Measurements from ENCODE around the gene NELFB.

The NELFB gene

DNA sequence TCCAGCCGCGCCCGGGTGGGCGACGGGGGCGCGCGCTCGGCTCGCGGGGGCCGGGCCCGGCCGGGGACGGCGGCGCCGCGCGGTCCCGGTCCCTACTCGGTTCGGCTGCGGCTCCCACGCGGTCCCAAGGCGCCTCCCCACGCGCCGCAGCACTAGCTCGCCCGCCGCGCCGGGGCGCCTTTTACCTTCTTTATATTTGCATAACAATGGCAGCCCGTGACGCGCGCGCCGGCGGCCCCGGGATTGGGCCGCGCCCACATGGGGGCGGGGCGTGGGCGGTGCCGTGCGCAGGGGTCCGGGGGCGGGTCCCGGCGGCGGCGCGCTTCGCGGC lies 47.0 kb downstream of the NELFB start, which contains the start of gene NRARP:
Gene NRARP, minus strand, starts transcription at position 154 of the 331 bp plus-strand sequence. CDS start 343 bp downstream, outside the sequence.
- in situ Hi-C loops (cut with MboI; ENCODE audit: low sequenced_read_pairs, unreplicated experiment), result no loop called here
- DNase-seq (ENCODE audit: low spot score), result peak; percentile 93
- TF ChIP-seq, protein P1, sequence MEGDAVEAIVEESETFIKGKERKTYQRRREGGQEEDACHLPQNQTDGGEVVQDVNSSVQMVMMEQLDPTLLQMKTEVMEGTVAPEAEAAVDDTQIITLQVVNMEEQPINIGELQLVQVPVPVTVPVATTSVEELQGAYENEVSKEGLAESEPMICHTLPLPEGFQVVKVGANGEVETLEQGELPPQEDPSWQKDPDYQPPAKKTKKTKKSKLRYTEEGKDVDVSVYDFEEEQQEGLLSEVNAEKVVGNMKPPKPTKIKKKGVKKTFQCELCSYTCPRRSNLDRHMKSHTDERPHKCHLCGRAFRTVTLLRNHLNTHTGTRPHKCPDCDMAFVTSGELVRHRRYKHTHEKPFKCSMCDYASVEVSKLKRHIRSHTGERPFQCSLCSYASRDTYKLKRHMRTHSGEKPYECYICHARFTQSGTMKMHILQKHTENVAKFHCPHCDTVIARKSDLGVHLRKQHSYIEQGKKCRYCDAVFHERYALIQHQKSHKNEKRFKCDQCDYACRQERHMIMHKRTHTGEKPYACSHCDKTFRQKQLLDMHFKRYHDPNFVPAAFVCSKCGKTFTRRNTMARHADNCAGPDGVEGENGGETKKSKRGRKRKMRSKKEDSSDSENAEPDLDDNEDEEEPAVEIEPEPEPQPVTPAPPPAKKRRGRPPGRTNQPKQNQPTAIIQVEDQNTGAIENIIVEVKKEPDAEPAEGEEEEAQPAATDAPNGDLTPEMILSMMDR (IDR thresholded peaks at IDR 0.05; ENCODE audit: borderline replicate concordance, control extremely low read depth, extremely low read depth, insufficient read depth, missing control alignments), result peak; percentile 10

DNA sequence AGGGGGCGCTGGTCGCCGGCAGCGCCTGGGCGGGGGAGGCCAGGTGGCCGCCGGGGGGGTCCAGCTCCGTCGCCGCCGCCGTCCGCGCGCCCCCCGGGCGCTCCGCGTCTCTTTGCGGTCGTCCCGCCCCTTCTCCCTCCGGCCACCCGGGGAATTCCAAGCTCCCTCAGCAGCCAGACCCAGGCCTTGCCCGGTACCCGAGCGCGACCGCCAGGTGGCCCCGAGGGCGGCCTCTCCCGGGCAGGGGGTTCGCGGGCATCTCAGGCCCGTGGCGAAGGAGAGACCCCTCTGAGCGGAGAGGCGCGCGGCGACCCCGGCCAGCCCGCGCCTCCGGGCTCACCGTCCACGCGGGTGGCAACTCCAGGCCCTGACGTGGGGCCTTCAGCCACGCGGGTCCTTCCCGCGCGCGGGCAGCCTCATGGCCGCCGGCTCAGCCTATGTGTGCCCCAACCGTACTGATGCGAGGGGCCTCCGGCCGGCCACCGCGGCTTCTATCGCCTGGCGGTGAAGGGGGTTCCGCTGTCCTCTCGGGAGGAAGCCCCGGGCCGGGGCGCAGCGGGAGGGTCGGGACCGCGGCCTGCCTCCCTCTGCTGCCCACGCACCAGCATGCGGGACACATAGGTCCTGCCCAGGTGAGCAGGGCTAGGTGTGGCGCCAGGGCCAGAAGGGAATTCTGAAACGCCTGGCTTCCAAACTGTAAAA lies 47.5 kb downstream of the NELFB start:
- TF ChIP-seq, protein P1 (IDR thresholded peaks at IDR 0.05; ENCODE audit: borderline replicate concordance, control extremely low read depth, extremely low read depth, insufficient read depth, missing control alignments), result peak; percentile 47
- DNase-seq (ENCODE audit: low spot score), result no peak
- in situ Hi-C loops (cut with MboI; ENCODE audit: low sequenced_read_pairs, unreplicated experiment), result no loop called here

DNA sequence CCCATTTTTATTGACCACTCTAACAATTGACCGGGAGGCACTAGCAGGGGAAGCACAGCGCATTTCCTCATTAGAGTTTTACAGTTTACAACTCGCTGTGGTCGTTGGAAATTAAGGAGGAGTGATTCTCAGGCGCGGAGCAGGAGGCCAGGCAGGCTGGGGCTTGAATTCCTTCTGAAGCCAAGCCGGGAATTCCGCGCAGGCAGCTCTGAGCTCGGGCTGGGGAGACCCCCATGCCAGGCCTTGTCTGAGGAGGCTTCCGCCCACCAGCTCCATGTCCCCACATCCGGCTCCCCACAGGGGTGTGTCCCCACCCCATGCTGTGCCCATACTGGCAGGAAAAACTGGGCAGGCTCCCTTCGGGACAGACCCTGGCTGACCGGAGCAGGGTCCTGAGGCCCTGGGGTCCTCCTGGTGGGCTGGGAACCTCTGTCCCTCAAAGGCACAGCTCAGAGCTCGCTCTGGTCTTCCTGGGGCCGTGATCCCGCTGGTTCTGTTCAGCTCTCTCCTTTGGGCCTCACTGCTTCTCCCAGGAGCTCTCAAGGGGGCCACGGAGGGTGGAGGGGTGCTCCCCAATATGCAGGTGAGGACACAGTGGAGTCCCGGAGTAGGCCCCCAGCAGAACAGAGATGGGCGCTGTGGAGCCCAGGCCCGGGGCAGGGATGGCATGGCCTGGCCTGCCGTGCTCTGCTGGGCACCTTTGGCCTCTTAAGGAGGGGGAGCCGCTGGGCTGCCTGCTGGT lies 48.2 kb downstream of the NELFB start:
- DNase-seq (ENCODE audit: low spot score), result no peak
- TF ChIP-seq, protein P1 (IDR thresholded peaks at IDR 0.05; ENCODE audit: borderline replicate concordance, control extremely low read depth, extremely low read depth, insufficient read depth, missing control alignments), result no peak

DNA sequence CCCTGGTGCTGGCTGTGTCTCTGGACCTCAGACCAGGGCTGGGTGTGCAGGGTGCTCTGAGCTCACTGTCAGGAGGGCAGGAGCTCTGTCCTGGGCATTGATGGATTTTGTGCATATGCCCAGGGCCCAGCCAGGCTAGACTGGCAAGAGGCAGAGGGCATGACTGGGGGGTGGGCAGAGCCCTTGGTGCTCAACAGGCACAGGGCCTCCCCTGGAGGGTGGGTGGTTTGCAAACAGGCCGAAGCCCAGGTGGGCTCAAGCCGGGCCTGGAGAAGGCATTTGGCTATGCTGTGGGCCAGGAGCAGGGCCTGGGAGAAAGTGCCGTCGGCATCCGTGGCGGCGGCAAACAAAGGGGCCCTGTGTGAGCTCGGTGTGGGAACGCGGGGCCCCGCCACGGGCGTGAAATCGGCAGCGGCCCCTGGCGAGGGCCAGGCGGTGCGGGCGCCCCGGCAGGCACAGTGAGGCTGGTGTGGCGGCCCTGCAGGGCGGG lies 48.8 kb downstream of the NELFB start:
- in situ Hi-C loops (cut with MboI; ENCODE audit: low sequenced_read_pairs, unreplicated experiment), result no loop called here
- TF ChIP-seq, protein P1 (IDR thresholded peaks at IDR 0.05; ENCODE audit: borderline replicate concordance, control extremely low read depth, extremely low read depth, insufficient read depth, missing control alignments), result no peak
- DNase-seq (ENCODE audit: low spot score), result no peak

More for the DNA sequence above, 48.2 kb downstream of the NELFB start:
- in situ Hi-C loops (cut with MboI; ENCODE audit: low sequenced_read_pairs, unreplicated experiment), result no loop called here

DNA sequence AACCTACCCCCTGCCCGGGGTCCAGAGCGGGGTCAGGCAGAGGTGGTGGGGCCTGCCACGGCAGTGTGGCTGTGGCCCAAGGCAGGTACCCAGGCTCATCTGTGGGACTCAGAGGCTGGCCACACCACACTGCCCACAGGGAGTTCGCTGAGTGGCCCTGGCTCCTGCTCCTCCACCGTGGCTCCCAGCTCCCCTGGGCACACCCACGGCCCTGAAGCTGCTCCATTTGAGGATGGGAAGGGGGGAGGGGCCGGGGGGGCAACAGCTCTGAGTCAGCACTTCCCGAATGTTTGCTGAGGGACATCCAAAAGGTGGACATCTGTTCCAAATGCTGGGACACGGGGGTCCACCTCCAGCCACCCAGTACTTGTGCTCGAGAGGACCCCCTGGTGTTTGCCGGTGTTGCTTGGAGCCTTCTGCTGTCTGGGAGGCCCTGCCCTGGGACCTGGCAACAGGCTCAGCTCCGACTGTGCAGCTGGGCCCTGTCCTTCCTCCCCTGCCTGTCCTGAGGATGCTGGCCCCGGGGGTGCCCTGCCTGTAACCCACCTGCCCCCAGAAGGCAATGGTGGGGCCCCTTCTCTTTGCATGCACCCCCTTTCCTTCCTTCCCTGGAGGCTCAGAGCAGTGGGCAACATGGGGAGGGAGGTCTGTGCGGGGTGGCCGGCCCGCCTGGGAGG lies 49.4 kb downstream of the NELFB start:
- in situ Hi-C loops (cut with MboI; ENCODE audit: low sequenced_read_pairs, unreplicated experiment), result no loop called here
- TF ChIP-seq, protein P1 (IDR thresholded peaks at IDR 0.05; ENCODE audit: borderline replicate concordance, control extremely low read depth, extremely low read depth, insufficient read depth, missing control alignments), result no peak

DNA sequence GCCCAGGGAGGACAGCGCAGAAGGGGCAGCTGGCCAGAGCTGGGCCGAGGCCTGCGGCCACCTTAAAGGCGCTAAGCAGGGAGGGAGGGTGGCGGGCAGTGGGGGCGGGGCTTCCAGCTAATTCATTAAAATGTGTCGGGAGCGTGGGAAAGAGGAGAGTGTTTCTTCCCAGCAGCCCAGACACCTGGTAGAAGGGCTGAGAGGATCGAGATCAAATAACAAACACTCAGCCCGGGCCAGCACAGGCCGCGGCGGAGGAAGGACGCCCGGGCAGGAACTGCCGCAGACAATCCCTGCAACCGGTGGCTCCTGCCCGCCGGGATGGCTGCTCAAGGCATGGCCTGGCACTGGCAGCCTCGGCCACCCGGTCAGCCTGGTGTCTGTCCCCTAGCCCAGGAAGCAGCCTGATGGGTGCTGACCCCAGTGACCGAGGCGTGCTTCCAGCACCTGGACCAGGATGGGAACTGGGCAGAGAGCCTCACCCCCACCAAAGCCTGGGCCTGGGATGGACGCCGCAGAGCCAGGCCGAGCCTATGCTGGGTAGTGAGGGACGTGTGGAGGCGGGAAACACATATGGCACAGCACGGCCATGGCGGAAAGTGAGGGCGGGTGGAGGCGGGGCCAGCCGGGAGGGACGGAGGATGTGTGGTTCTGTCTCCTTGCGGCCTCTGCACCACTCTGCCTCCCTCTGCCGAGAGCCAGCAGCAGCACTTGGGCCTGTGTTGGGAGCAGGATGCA lies 50.1 kb downstream of the NELFB start:
- TF ChIP-seq, protein P1 (IDR thresholded peaks at IDR 0.05; ENCODE audit: borderline replicate concordance, control extremely low read depth, extremely low read depth, insufficient read depth, missing control alignments), result no peak
- in situ Hi-C loops (cut with MboI; ENCODE audit: low sequenced_read_pairs, unreplicated experiment), result no loop called here
- DNase-seq (ENCODE audit: low spot score), result peak; percentile 77

More for the DNA sequence above, 49.4 kb downstream of the NELFB start:
- no peak for DNase-seq (ENCODE audit: low spot score)

Data from GM13976 (cell line).